ENCODE data around the gene AP2M1.

The AP2M1 gene

DNA sequence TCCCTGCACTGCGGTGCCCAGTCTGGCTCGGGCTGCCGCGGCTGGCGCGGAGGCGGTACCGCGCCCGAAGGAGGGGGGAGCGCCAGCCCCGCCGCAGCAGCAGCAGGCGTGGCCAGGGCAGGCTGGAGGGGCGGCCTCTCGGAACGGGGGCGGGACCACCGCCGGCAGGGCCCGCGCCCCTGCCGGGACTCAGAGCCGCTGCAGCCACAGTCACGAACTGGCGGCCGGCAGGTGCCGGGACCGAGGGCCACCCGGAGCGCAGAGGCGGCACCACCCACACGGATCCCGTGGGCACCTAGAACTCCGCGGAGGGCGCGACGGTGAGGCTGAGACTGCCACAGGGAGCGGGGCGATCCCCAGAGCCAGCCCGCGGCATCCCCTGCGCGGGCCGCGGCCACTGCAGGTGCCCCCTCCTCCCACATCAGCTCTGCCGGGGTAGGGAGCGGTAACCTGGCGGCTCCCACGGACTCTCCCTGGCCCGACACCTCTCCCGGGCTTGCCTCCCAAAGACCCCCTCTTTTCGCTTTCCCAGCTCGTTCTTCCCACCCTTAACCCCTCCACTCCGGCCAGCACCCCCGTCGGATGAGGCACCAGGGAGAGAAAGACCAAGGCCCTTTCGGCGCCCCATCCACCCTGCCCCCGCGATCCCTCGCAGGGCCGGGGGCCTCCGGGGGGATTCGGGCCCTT lies 54.9 kb downstream of the AP2M1 start, which contains the start of gene VWA5B2:
VWA5B2 (plus strand) TSS at position 192 of the 687 bp plus-strand sequence. CDS start 944 bp downstream, outside the sequence.
- DNase-seq: peak; percentile 40 to 72 (median 59)

DNA sequence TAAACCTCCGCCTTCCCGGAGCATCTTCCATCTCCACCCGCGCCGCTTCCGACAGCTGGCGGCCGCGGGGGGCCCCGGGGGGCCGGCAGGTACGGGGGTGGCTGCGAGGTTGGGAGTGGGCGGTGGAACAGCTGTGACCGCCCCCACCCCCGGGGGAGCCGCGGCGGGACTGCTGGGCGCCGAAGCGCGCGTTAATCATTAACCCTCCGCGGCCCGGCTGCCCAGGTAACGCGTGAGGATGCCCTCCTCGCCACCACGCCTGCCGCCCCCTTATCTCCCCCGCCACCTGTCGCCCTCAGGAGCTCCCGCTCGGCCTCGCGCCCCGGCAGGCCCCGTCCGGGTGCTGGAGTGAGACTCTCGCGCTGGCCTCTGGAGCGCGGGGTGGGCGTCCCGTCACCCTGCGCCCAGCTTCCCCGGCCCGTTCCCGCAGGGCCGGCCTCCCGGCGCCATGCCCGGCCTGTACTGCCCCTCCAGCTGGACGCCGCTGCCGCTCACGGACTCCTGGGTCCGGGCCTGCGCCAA lies 55.5 kb downstream of the AP2M1 start:
- DNase-seq: no peak

GRCh38 chr3:184230603-184231528 lies 56.2 kb downstream of the AP2M1 start:
- no peak for DNase-seq

GRCh38 chr3:184231671-184232070 lies 57.0 kb downstream of the AP2M1 start:
- DNase-seq: no peak

- DNase-seq: no peak
Observed at GRCh38 chr3:184233127-184233843, 58.6 kb downstream of the AP2M1 start.
